BLaER1 treated with 17β-estradiol and CSF1 and Interleukin-3, amounts not matched to agents 10 nM and 100 nM (cell line): ENCODE results near the gene CDC42EP2.

Experiments
- H3K27ac ChIP-seq, 11 experiments: shearing (Covaris generic); formaldehyde crosslinking; 2 replicates each; pipeline ENCODE4 v1.8.1; 2022
- H3K27me3 ChIP-seq, 11 experiments: shearing (Covaris generic); formaldehyde crosslinking; 2 replicates each; pipeline ENCODE4 v1.8.1; 2022
- H3K36me3 ChIP-seq, 11 experiments: shearing (Covaris generic); formaldehyde crosslinking; 2 replicates each; pipeline ENCODE4 v1.8.1; 2022
- H3K4me1 ChIP-seq, 10 experiments: shearing (Covaris generic); formaldehyde crosslinking; 2 replicates each; pipeline ENCODE4 v1.8.1; 2022
- H3K4me2 ChIP-seq, 11 experiments: shearing (Covaris generic); formaldehyde crosslinking; 2 replicates each; pipeline ENCODE4 v1.8.1; 2022
- H3K4me3 ChIP-seq, 10 experiments: shearing (Covaris generic); formaldehyde crosslinking; 2 replicates each; pipeline ENCODE4 v1.8.1; 2022
- H3K9ac ChIP-seq, 11 experiments: shearing (Covaris generic); formaldehyde crosslinking; 2 replicates each; pipeline ENCODE4 v1.8.1; 2022
- H3K9me3 ChIP-seq, 11 experiments: shearing (Covaris generic); formaldehyde crosslinking; replicated peaks in 1 of 11; 2 replicates each; pipeline ENCODE4 v1.8.1; 2022
- H4K20me1 ChIP-seq, 11 experiments: shearing (Covaris generic); formaldehyde crosslinking; 2 replicates each; pipeline ENCODE4 v1.8.1; 2022
- Cebpa-rat ChIP-seq, 11 experiments: shearing (Covaris generic); IDR thresholded peaks; 2 replicates each; pipeline ENCODE4 v1.8.1; 2022

CDC42EP2 gene

DNA sequence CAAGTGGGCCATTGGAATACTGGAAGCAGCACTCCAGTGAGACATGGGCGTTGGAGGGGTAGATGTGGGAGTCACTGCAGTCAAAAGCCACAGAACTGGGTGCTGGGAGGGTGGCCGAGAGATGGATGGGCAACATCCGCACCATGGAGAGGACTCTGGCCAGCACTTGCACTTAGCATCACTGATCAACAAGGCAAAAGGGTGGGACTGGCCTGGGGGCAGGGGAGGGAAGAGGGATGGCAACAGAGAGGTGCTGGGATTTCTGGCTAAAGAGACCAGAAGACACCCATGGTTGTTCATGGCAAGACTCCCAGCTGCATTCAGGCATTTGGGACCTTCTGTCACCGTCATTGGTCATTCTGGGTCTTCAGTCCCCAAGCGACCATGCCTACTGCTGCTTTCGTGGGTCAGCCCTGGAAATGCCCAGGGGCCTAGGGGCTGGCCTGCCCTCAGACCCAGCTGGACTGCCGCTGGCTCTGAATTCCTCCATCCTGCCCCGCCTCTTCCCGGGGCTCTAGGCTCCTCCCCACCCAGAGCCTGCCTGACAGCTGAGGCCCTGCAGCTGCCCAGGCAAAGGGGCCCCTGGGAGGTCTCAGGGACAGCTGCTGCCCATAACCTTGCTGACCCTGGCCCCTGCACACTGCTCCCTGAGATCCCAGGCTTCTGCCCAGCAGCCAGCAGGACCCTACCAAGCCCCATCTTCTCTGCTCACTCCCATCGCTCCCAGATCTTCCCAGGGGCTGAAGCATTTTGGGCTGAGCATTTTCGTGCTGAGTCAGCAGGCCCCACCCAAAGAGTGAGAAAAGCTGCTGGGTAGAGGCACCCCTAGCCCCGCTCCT is 13.0 kb upstream of the CDC42EP2 start:
- peak overlapping the region; percentile 29 to 84 (median 67); a peak in 19 of 22 replicates for H3K4me2 ChIP-seq
- peak overlapping the region; percentile 6 to 62 (median 28); a peak in 11 of 22 replicates for H3K9ac ChIP-seq
- peak overlapping the region in 10 of 11 experiments; percentile 6 to 73 (median 49); a peak in 18 of 22 replicates for H3K27ac ChIP-seq
- no peaks in the 10 kb centered on the region for H3K27me3 ChIP-seq
- H3K4me3 ChIP-seq, result no peak overlapping the region
- no peaks in the 10 kb centered on the region for H3K9me3 ChIP-seq
- TF ChIP-seq Cebpa-rat (IDR thresholded peaks at IDR 0.05), result no peak
- H4K20me1 ChIP-seq, result no peaks in the 10 kb centered on the region
- H3K36me3 ChIP-seq, result peaks cover 11 to 91% (median 61%) of the 10 kb centered on the region in 11 experiments; a peak in 20 of 22 replicates
- peaks cover 18 to 74% (median 47%) of the 10 kb centered on the region in 10 experiments; a peak in 19 of 20 replicates for H3K4me1 ChIP-seq

DNA sequence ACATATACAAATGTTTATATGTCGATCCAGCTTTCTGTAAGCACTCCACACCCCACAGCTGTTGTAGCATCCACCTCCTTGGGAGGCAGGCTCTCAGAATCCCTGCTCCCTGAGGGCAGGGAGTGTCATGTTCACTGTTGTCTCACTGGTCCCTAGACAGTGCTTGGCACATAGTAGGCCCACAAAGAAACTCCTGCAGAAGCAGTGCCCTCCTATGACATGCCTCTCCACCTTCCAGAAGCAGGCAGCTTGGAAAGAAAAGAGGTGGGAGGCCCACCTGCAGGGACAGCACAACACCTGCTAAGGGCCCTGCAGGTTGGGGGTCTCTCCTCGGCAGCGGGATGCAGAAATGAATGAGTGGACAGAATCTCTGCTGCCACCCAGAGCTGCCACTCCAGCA is 11.1 kb upstream of the CDC42EP2 start:
- Histone ChIP-seq H3K9ac (no peak overlapping the region), H3K4me1 (peaks cover 29 to 77% (median 57%) of the 10 kb centered on the region in 10 experiments), H3K4me3 (no peak overlapping the region), H3K27ac (no peak overlapping the region), H4K20me1 (no peaks in the 10 kb centered on the region), H3K36me3 (peaks cover under 1 to 72% (median 45%) of the 10 kb centered on the region in 11 experiments; a peak in 19 of 22 replicates), H3K27me3 (no peaks in the 10 kb centered on the region), H3K9me3 (no peaks in the 10 kb centered on the region), H3K4me2 (no peak overlapping the region)
- TF ChIP-seq Cebpa-rat (IDR thresholded peaks at IDR 0.05), result no peak

DNA sequence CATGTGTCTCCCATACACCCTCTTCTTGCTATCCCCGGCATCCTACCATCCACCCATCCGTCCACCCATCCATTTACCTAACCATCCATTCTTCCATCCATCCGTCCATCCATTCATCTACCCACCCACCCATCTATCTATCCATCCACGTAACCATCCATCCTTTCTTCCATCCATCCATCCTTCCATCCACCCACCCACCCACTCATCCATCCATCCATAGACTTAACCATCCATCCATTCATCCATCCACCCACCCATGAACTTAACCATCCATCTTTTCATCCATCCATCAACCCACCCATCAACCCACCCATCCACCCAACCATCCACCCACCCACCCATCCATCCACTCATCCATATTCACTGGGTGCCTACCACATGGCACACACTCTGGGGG is 10.6 kb upstream of the CDC42EP2 start:
- no peak overlapping the region for H3K27ac ChIP-seq
- TF ChIP-seq Cebpa-rat (IDR thresholded peaks at IDR 0.05), result no peak
- H3K4me1 ChIP-seq, result peaks cover 35 to 77% (median 57%) of the 10 kb centered on the region in 10 experiments
- H3K4me3 ChIP-seq, result no peak overlapping the region
- no peaks in the 10 kb centered on the region for H3K9me3 ChIP-seq
- H3K36me3 ChIP-seq, result peaks cover 0 to 67% (median 40%) of the 10 kb centered on the region in 11 experiments; a peak in 18 of 22 replicates
- H3K9ac ChIP-seq, result no peak overlapping the region
- H3K4me2 ChIP-seq, result no peak overlapping the region
- no peaks in the 10 kb centered on the region for H3K27me3 ChIP-seq
- no peaks in the 10 kb centered on the region for H4K20me1 ChIP-seq

DNA sequence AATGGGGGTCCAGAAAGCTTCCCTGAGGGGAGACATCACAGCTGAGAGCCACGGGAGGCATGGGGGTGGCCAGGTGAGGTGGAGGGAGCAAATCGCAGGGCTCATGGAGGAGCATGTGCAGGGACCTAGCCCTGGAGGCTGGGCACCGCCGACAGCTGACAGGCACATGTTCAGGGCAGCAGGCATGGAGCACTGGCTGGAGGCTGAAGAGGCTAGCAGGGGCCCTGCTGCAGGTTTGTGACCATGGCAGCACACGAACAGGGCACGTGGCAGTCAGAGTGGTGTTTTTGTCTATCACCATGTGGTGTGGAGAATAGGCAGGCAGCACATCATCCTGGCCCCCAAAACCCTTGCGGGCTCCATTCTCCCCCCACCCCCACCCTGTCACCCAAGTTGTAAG is 10.1 kb upstream of the CDC42EP2 start:
- H3K4me2 ChIP-seq, result no peak overlapping the region
- peaks cover 0 to 62% (median 35%) of the 10 kb centered on the region in 11 experiments; a peak in 17 of 22 replicates for H3K36me3 ChIP-seq
- peaks cover 40 to 77% (median 59%) of the 10 kb centered on the region in 10 experiments for H3K4me1 ChIP-seq
- no peaks in the 10 kb centered on the region for H4K20me1 ChIP-seq
- H3K9me3 ChIP-seq, result no peaks in the 10 kb centered on the region
- TF ChIP-seq Cebpa-rat (IDR thresholded peaks at IDR 0.05), result no peak
- H3K27ac ChIP-seq, result peak overlapping the region in 4 of 11 experiments; percentile 8 to 88 (median 55); a peak in 6 of 22 replicates
- no peaks in the 10 kb centered on the region for H3K27me3 ChIP-seq
- no peak overlapping the region for H3K9ac ChIP-seq
- H3K4me3 ChIP-seq, result no peak overlapping the region

DNA sequence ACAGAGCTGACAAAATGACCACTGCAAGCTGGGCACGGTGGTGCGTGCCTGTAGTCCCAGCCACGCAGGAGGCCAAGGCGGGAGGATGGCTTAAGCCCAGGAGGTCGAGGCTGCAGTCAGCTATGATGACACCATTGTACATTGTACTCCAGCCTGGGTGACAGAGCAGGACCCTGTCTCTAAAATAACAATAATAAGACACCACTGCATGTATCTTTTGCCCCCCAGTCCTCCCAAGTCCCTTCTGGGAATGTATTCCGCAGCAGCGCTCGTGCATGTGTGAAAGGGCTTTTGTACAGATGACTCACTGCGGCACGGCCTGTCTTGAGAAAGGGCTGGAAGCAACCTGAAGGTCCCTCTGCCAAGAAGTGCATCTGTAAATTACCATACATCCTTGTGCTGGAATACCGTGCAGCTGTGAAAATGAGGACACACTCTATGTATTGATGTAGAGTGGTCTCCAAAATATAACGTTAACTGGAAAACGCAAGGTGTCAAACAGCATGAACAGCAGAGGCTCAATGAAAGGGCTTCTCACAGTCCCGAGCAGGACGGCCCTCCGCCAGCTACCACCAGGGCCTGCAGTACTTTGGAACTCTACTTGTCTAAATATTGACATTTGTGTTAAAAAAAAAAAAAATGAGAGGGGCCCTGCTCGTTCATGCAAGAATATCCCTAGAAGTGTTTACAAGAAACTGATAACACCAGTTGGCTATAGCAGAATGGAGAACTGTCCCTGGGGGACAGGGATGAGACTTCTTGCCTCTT is 9.0 kb upstream of the CDC42EP2 start:
- Histone ChIP-seq H3K9me3 (no peaks in the 10 kb centered on the region), H3K4me2 (peak overlapping the region in 4 of 11 experiments; percentile 18 to 25 (median 22); a peak in 4 of 22 replicates), H3K9ac (no peak overlapping the region; a peak in 2 of 22 replicates), H3K4me1 (peaks cover 51 to 77% (median 66%) of the 10 kb centered on the region in 10 experiments), H3K27ac (peak overlapping the region in 6 of 11 experiments; percentile 10 to 88 (median 48); a peak in 8 of 22 replicates), H3K4me3 (no peak overlapping the region), H4K20me1 (no peaks in the 10 kb centered on the region), H3K36me3 (peaks cover 0 to 51% (median 26%) of the 10 kb centered on the region in 11 experiments; a peak in 16 of 22 replicates), H3K27me3 (no peaks in the 10 kb centered on the region)
- TF ChIP-seq Cebpa-rat (IDR thresholded peaks at IDR 0.05), result no peak

DNA sequence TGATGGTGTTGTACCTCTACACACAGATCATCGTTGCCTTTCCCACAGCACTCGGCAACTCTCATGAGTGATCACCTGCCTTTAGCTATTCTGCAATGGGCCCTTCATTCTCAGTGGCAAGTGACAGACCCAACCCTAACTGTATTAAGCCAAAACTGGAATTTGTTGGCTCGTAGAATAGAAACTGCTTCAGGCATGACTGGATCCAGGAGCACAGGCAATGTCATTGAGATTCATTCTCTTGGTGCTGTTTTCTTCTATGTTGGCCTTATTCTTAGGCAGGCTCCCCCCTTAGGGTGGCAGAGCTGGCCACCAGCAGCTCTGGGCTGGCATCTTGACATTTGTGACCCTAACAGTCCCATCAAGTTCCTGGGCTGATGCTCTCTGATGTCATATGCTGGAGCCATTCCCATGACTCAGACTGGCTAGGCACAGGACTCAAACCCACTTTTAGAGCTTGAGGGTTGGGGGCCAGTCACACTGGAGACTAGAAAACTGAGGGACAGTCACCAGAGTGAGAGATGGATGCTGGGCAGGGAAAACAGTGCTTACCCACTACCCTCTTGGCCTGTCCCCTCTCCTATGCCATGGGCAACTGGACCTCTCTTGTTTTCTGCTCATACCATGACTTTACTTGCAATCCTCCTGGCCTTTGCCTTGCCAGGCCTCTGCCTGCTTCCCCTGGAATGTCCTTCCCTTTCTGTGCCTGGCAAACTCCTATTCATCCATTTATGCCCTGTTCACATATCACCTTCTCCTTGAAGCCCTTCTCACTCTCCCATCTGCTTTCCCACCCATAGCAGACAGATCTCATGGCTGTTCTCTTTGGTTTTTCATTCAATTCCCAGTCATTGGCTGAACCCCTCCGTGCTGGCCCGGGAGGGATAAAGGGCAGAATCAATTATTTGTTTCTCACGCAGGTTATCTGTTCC is 7.1 kb upstream of the CDC42EP2 start:
- H3K4me2 ChIP-seq, result peak overlapping the region; percentile 77 to 99 (median 96)
- peaks cover 0 to 39% (median 20%) of the 10 kb centered on the region in 11 experiments; a peak in 15 of 22 replicates for H3K36me3 ChIP-seq
- H3K9me3 ChIP-seq, result no peaks in the 10 kb centered on the region
- no peaks in the 10 kb centered on the region for H4K20me1 ChIP-seq
- H3K27ac ChIP-seq, result peak overlapping the region; percentile 69 to 89 (median 83); a peak in 21 of 22 replicates
- no peaks in the 10 kb centered on the region for H3K27me3 ChIP-seq
- peaks cover 57 to 77% (median 73%) of the 10 kb centered on the region in 10 experiments for H3K4me1 ChIP-seq
- TF ChIP-seq Cebpa-rat (IDR thresholded peaks at IDR 0.05), result no peak
- no peak overlapping the region for H3K4me3 ChIP-seq
- peak overlapping the region in 10 of 11 experiments; percentile 58 to 78 (median 72); a peak in 17 of 22 replicates for H3K9ac ChIP-seq

DNA sequence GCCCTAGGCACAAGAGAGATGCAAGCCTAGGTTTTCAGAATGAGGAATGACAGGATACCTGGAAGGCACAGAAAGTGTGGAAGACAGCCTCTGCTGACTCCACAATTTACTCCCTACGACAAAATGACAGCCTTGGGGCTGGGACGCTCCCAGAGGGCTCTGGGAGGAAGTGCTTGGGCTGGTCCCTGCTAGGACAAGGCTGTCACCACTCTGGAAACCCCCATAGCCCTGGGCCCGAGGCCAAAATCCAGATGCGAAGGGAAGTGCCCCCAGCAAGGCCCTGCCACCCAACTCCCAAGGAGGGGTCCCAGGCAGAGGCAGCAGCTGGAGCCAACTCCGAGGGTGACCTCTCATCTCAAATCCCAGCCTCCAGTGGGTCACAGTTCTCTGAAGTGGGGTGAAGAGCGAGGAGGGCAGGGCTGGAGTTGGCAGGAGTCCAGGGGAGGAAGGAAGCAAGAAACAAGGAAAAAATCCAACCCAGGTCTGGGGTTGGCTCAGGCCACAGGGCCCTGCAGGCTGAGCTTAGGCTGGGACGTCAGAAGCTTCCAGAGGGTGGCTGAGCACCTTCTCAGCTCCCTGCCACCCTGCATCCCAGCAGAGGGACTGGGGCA is 6.3 kb upstream of the CDC42EP2 start:
- peak overlapping the region; percentile 77 to 99 (median 96) for H3K4me2 ChIP-seq
- H4K20me1 ChIP-seq, result no peaks in the 10 kb centered on the region
- H3K4me3 ChIP-seq, result peak overlapping the region in 6 of 10 experiments; percentile 1 to 44 (median 16); a peak in 6 of 20 replicates
- H3K27ac ChIP-seq, result peak overlapping the region; percentile 69 to 89 (median 83)
- no peaks in the 10 kb centered on the region for H3K27me3 ChIP-seq
- peaks cover 0 to 31% (median 15%) of the 10 kb centered on the region in 11 experiments; a peak in 15 of 22 replicates for H3K36me3 ChIP-seq
- 0 out of 22 replicates have a peak, but pooled peaks of 1 of the 11 experiments have one; percentile 18 for TF ChIP-seq Cebpa-rat (IDR thresholded peaks at IDR 0.05)
- peaks cover 64 to 85% (median 79%) of the 10 kb centered on the region in 10 experiments for H3K4me1 ChIP-seq
- H3K9ac ChIP-seq, result peak overlapping the region; percentile 58 to 78 (median 72); a peak in 21 of 22 replicates
- no peaks in the 10 kb centered on the region for H3K9me3 ChIP-seq
